ENCODE data around the gene NUP214. TPM values are rescaled to one million over a fixed set of nuclear protein-coding genes. Genes with fewer than 3 reads are reported as not detected.

NUP214 gene
- polyA plus RNA-seq, 1 of the 3 experiments (the other 2 are of a cell fraction), result 8.0 TPM

DNA sequence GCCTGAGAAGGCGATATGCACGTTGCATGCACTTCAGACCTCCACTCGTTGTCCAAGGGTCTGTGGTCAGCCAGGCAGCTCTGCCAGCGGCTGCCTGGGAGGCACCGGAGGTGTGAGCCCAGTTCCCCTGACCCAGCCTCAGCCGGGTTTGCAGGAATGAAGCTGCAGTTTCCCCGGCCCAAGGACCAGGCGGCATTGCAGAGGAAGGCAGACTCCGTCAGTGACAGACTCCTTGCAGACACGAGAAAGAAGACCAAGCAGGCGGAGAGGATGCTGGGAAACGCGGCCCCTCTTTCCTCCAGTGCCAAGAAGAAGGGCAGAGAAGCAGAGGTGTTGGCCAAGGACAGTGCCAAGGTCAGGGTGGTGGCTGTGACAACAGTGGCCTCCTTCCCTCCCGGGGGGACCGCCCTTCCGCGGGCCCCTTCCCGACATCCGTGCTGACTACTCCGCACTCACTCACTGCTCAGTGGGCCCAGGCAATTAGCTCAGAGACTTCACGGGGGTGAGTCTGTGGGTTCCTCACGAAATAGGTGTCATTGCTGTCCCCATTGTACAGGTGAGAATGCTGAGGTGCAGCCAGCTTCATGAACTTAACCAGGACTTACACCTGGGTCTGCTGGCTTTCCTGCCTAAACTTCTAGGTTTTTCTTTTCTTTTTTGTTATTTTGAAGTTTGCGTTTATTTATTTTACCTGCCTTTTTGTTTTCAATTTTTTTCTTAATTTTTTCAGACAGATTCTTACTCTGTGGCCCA lies 39.8 kb upstream of the NUP214 start:
- ChIA-PET CTCF (interaction anchor here (1.1 to 3.7 kb wide), 3 partner anchors 9 to 39 kb away, joined by 4 to 15 read pairs (median 6); no protein-coding TSS in a partner anchor), POLR2A (no interaction called here)

DNA sequence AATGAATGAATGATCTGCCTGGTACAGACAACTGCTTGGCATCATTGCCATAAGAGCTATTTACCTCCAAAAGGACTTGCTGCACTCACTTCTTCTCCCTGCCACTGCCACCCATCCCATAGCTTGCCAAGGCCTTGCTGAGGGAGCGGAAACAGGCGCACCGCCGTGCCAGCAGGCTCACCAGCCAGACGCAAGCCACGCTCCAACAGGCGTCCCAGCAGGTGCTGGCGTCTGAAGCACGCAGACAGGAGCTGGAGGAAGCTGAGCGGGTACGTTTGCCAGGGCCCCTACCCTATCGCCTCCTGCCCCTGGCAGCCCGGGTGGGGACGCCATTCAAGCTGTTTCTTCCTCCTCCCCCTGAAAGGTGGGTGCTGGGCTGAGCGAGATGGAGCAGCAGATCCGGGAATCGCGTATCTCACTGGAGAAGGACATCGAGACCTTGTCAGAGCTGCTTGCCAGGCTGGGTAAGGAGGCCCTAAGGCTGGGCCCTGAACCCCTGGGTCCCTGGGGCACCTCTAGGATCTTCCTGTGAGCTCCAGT lies 38.0 kb upstream of the NUP214 start:
- H3K27ac ChIP-seq (ENCODE audit: low read depth in 2 of 2, low read length in 1 of 2), result no peak overlapping the region
- WGBS (ENCODE audit: low lambda C conversion rate), result 81% methylated on average over 8 of the region's 19 CpGs
- H3K27me3 ChIP-seq (ENCODE audit: insufficient read depth), result peaks cover 7% of the 10 kb centered on the region; the same call in 1 of the 2 replicates
- DNase-seq, result no peak
- no peak overlapping the region for H3K9ac ChIP-seq
- no peaks in the 10 kb centered on the region for H3K9me3 ChIP-seq
- no peak overlapping the region for H3K4me2 ChIP-seq
- no peak overlapping the region for H2AFZ ChIP-seq (ENCODE audit: low read depth)
- ChIA-PET POLR2A (interaction anchor here (1.3 kb wide), 1 partner anchor 38 kb away, joined by 3 read pairs; the partner anchor contains the start of gene NUP214), CTCF (interaction anchor here (0.7 kb wide), 2 partner anchors 30 to 249 kb away, joined by 3 read pairs; no protein-coding TSS in a partner anchor)
- no peak overlapping the region for H3K4me3 ChIP-seq (ENCODE audit: low read depth in 2 of 2, low read length in 1 of 2)
- H3K9me2 ChIP-seq, result no peaks in the 10 kb centered on the region
- no peaks in the 10 kb centered on the region for H3F3A ChIP-seq (replicated peaks; ENCODE audit: insufficient read depth)
- no peaks in the 10 kb centered on the region for H3K79me2 ChIP-seq (ENCODE audit: insufficient read depth)
- no peaks in the 10 kb centered on the region for H3K36me3 ChIP-seq (replicated peaks in 1 of 2; ENCODE audit: control insufficient read depth in 1 of 2, insufficient read depth in 2 of 2, low read length in 1 of 2)
- no peaks in the 10 kb centered on the region for H4K20me1 ChIP-seq (ENCODE audit: insufficient read depth)
- peaks cover 0 to 7% of the 10 kb centered on the region in 2 experiments; a peak in 1 of 4 replicates for H3K4me1 ChIP-seq (ENCODE audit: control insufficient read depth in 1 of 2, insufficient read depth in 2 of 2, low read depth in 1 of 2, low read length in 1 of 2)
- TF ChIP-seq, protein P1, sequence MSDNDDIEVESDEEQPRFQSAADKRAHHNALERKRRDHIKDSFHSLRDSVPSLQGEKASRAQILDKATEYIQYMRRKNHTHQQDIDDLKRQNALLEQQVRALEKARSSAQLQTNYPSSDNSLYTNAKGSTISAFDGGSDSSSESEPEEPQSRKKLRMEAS (IDR thresholded peaks at IDR 0.05; ENCODE audit: low read depth), result no peak
- TF ChIP-seq, protein P2, sequence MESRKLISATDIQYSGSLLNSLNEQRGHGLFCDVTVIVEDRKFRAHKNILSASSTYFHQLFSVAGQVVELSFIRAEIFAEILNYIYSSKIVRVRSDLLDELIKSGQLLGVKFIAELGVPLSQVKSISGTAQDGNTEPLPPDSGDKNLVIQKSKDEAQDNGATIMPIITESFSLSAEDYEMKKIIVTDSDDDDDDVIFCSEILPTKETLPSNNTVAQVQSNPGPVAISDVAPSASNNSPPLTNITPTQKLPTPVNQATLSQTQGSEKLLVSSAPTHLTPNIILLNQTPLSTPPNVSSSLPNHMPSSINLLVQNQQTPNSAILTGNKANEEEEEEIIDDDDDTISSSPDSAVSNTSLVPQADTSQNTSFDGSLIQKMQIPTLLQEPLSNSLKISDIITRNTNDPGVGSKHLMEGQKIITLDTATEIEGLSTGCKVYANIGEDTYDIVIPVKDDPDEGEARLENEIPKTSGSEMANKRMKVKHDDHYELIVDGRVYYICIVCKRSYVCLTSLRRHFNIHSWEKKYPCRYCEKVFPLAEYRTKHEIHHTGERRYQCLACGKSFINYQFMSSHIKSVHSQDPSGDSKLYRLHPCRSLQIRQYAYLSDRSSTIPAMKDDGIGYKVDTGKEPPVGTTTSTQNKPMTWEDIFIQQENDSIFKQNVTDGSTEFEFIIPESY (IDR thresholded peaks at IDR 0.05; ENCODE audit: borderline replicate concordance, low read depth), result no peak
- no peak for TF ChIP-seq RAD21 (IDR thresholded peaks at IDR 0.05; ENCODE audit: low read length)
- no peak for TF ChIP-seq NFIC (IDR thresholded peaks at IDR 0.05; ENCODE audit: borderline replicate concordance)
- TF ChIP-seq GABPA (IDR thresholded peaks at IDR 0.05; ENCODE audit: low read depth), result no peak
- TF ChIP-seq SMC3 (IDR thresholded peaks at IDR 0.05; ENCODE audit: low read depth, low read length), result no peak
- no peak for TF ChIP-seq FOXJ3 (CRISPR knock-in tag; IDR thresholded peaks at IDR 0.05)
- no peak for TF ChIP-seq POLR2AphosphoS5 (IDR thresholded peaks at IDR 0.05; ENCODE audit: low read depth, low read length)
- no peak for TF ChIP-seq GATA2 (CRISPR knock-in tag; IDR thresholded peaks at IDR 0.05)

More for the DNA sequence above, 39.8 kb upstream of the NUP214 start:
- H3K9ac ChIP-seq, result no peak overlapping the region
- H2AFZ ChIP-seq (ENCODE audit: low read depth), result no peak overlapping the region
- H3K36me3 ChIP-seq (replicated peaks in 1 of 2; ENCODE audit: control insufficient read depth in 1 of 2, insufficient read depth in 2 of 2, low read length in 1 of 2), result no peaks in the 10 kb centered on the region
- H3K9me2 ChIP-seq, result no peaks in the 10 kb centered on the region
- no peak overlapping the region for H3K27ac ChIP-seq (ENCODE audit: low read depth in 2 of 2, low read length in 1 of 2)
- no peaks in the 10 kb centered on the region for H3F3A ChIP-seq (replicated peaks; ENCODE audit: insufficient read depth)
- H4K20me1 ChIP-seq (ENCODE audit: insufficient read depth), result no peaks in the 10 kb centered on the region
- 63% methylated on average over 23 of the region's 23 CpGs for WGBS (ENCODE audit: low lambda C conversion rate)
- peaks cover 13% of the 10 kb centered on the region; the same call in 1 of the 2 replicates for H3K27me3 ChIP-seq (ENCODE audit: insufficient read depth)
- no peak for DNase-seq
- H3K79me2 ChIP-seq (ENCODE audit: insufficient read depth), result no peaks in the 10 kb centered on the region
- no peak overlapping the region for H3K4me3 ChIP-seq (ENCODE audit: low read depth in 2 of 2, low read length in 1 of 2)
- H3K4me2 ChIP-seq, result no peak overlapping the region
- H3K4me1 ChIP-seq (ENCODE audit: control insufficient read depth in 1 of 2, insufficient read depth in 2 of 2, low read depth in 1 of 2, low read length in 1 of 2), result no peaks in the 10 kb centered on the region; a peak in 1 of 4 replicates
- TF ChIP-seq, protein P3, sequence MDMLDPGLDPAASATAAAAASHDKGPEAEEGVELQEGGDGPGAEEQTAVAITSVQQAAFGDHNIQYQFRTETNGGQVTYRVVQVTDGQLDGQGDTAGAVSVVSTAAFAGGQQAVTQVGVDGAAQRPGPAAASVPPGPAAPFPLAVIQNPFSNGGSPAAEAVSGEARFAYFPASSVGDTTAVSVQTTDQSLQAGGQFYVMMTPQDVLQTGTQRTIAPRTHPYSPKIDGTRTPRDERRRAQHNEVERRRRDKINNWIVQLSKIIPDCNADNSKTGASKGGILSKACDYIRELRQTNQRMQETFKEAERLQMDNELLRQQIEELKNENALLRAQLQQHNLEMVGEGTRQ (IDR thresholded peaks at IDR 0.05; ENCODE audit: borderline replicate concordance, low read depth, low read length), result no peak
- TF ChIP-seq ELF1 (IDR thresholded peaks at IDR 0.05), result no peak
- no peak for TF ChIP-seq FOSL2 (IDR thresholded peaks at IDR 0.05; ENCODE audit: borderline replicate concordance, low read depth)
- no peak for TF ChIP-seq RAD21 (IDR thresholded peaks at IDR 0.05; ENCODE audit: low read length)
- no peak for TF ChIP-seq GATA2 (CRISPR knock-in tag; IDR thresholded peaks at IDR 0.05)
- TF ChIP-seq, protein P4, sequence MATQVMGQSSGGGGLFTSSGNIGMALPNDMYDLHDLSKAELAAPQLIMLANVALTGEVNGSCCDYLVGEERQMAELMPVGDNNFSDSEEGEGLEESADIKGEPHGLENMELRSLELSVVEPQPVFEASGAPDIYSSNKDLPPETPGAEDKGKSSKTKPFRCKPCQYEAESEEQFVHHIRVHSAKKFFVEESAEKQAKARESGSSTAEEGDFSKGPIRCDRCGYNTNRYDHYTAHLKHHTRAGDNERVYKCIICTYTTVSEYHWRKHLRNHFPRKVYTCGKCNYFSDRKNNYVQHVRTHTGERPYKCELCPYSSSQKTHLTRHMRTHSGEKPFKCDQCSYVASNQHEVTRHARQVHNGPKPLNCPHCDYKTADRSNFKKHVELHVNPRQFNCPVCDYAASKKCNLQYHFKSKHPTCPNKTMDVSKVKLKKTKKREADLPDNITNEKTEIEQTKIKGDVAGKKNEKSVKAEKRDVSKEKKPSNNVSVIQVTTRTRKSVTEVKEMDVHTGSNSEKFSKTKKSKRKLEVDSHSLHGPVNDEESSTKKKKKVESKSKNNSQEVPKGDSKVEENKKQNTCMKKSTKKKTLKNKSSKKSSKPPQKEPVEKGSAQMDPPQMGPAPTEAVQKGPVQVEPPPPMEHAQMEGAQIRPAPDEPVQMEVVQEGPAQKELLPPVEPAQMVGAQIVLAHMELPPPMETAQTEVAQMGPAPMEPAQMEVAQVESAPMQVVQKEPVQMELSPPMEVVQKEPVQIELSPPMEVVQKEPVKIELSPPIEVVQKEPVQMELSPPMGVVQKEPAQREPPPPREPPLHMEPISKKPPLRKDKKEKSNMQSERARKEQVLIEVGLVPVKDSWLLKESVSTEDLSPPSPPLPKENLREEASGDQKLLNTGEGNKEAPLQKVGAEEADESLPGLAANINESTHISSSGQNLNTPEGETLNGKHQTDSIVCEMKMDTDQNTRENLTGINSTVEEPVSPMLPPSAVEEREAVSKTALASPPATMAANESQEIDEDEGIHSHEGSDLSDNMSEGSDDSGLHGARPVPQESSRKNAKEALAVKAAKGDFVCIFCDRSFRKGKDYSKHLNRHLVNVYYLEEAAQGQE (IDR thresholded peaks at IDR 0.05; ENCODE audit: low read depth, low read length), result no peak
- no peak for TF ChIP-seq EZH2phosphoT487 (IDR thresholded peaks at IDR 0.05; ENCODE audit: borderline replicate concordance, low read depth)
- H3K9me3 ChIP-seq, result no peaks in the 10 kb centered on the region

Measured in SK-N-SH (cell line).